Coronary artery (tissue), 2 donors: Measurements from ENCODE around the gene TMEM86B.
A peak's percentile ranks its signal among the peaks of the same experiment; 100 is the strongest.
"Not testable (repeated sequence)": the region's sequence is repeated elsewhere in the genome, so short reads cannot be mapped to it uniquely, and the experiment has no call there.

Experiments
- DNase-seq: peaks from one replicate; pipeline ENCODE4 v3.0.0-alpha.2; 2017; ENCODE audit warnings: low spot score
- H3K27ac ChIP-seq, 2 donors: fragments of 200-600 bp; sonication (generic); one replicate each; pipeline ENCODE4 v1.5.1; 2016 to 2019
- H3K4me3 ChIP-seq: fragments of 200-600 bp; sonication (generic); 2 replicates; pipeline ENCODE4 v1.5.1; 2016; ENCODE audit warnings: mild to moderate bottlenecking, moderate library complexity
- TF ChIP-seq, protein P1 (sequence below): fragments of 200-600 bp; sonication (generic); IDR thresholded peaks from one replicate; pipeline ENCODE4 v1.5.1; 2019; ENCODE audit warnings: antibody characterized with exemption

The TMEM86B gene

GRCh38 chr19:55225415-55225958 is 3.1 kb downstream of the TMEM86B start:
- DNase-seq: no peak
- Histone ChIP-seq H3K4me3 (no peak overlapping the region), H3K27ac (no peak overlapping the region)
- TF ChIP-seq, protein P1, sequence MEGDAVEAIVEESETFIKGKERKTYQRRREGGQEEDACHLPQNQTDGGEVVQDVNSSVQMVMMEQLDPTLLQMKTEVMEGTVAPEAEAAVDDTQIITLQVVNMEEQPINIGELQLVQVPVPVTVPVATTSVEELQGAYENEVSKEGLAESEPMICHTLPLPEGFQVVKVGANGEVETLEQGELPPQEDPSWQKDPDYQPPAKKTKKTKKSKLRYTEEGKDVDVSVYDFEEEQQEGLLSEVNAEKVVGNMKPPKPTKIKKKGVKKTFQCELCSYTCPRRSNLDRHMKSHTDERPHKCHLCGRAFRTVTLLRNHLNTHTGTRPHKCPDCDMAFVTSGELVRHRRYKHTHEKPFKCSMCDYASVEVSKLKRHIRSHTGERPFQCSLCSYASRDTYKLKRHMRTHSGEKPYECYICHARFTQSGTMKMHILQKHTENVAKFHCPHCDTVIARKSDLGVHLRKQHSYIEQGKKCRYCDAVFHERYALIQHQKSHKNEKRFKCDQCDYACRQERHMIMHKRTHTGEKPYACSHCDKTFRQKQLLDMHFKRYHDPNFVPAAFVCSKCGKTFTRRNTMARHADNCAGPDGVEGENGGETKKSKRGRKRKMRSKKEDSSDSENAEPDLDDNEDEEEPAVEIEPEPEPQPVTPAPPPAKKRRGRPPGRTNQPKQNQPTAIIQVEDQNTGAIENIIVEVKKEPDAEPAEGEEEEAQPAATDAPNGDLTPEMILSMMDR: no peak

GRCh38 chr19:55224679-55225414 is 3.7 kb downstream of the TMEM86B start:
- H3K4me3 ChIP-seq, DNase-seq, H3K27ac ChIP-seq: not testable (repeated sequence)

GRCh38 chr19:55224038-55224665 is 4.4 kb downstream of the TMEM86B start:
- DNase-seq: no peak
- TF ChIP-seq, protein P1: no peak
- H3K4me3 ChIP-seq: no peak overlapping the region
- no peak overlapping the region for H3K27ac ChIP-seq

DNA sequence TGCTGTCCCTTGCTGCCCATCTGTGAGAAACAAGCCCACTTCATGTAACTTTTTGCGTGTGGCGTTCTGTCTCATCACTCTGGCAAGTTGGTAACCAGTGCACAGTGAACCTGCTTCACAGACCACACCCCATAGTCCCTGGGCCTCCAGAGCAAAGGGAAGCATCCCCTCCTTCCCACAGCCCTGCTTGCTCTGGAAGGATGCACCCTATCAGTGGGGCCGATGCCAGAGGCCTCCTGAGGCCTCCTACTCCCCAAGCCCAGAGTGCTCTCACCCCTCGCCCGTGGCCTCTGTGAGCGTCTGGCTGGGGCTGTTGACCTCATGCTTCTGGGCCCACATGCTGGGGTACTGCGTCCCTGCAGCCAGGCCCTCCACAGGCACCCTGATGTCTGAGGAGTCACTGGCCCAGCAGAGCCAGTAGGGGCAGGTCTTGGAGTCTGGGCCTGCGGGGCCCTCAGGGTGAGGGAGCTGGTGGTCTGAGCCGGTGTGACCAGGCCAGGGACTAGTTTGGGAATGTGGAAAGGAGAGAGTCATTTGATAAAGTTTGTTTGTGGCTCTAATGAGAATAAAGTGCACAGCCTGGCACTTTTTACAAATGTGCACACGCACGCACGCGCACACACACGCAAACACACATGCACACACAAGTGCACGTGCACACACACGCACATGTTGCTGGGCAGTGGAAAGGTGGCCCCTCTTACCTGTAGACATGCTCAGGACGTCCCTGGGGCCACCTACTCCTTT is 5.1 kb downstream of the TMEM86B start:
- TF ChIP-seq, protein P1: no peak
- Histone ChIP-seq H3K4me3 (no peak overlapping the region), H3K27ac (no peak overlapping the region)
- no peak for DNase-seq

- TF ChIP-seq, protein P1: no peak
- Histone ChIP-seq H3K4me3 (no peak overlapping the region), H3K27ac (no peak overlapping the region)
- DNase-seq: no peak
Observed at GRCh38 chr19:55220525-55220924, 8.0 kb downstream of the TMEM86B start.

DNA sequence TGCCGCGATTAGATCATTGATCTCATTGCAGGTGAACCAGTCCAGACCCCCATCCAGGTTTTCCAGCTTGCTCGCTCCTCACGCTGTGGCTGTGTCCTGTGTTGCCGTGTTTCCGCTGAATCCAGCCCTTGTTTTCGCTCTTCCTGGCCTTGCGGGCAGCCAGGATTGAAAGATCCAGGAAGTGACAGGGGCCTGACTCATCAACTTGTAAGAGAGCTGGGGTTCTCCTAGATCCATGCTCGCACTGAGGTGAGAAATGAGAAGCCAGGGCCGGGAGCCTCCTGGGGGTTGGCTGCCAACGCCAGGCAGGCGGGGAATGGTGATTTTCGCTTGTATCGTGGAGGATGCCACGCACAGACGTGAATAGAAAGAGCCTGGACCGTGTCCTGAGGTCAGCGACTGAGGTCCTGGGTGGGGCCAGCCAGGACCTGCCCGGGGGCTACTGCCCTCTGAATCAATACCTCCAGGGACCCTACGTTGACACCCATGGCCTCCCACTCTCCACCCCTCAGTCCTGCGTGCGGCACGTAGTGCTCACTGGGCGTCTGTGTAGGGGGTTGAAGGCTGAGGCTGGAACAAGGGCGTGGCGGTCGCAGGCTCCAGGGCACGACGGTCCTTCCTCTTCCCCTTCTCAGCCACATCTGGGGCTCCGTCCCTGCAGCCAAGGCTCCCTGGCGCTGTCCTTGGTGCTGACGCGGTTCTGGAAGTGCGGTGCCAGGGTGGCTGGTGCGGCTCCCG is 11.9 kb downstream of the TMEM86B start:
- TF ChIP-seq, protein P1: no peak
- DNase-seq: no peak
- H3K4me3 ChIP-seq: peak overlapping the region; percentile 66
- peak overlapping the region in 1 of 2 donors; percentile 73 for H3K27ac ChIP-seq

- DNase-seq: no peak
- TF ChIP-seq, protein P1: no peak
- H3K4me3 ChIP-seq: no peak overlapping the region
- H3K27ac ChIP-seq: no peak overlapping the region
Observed at GRCh38 chr19:55213547-55213946, 15.0 kb downstream of the TMEM86B start.
